ENCODE results near the gene PRKCB. TPM values are rescaled to one million over a fixed set of nuclear protein-coding genes. Genes with fewer than 3 reads are reported as not detected.

The PRKCB gene
- total RNA-seq, 4 donors from 2014 or later, result 7.4 to 21.6 (median 12.9) TPM

- TF ChIP-seq, protein P1, sequence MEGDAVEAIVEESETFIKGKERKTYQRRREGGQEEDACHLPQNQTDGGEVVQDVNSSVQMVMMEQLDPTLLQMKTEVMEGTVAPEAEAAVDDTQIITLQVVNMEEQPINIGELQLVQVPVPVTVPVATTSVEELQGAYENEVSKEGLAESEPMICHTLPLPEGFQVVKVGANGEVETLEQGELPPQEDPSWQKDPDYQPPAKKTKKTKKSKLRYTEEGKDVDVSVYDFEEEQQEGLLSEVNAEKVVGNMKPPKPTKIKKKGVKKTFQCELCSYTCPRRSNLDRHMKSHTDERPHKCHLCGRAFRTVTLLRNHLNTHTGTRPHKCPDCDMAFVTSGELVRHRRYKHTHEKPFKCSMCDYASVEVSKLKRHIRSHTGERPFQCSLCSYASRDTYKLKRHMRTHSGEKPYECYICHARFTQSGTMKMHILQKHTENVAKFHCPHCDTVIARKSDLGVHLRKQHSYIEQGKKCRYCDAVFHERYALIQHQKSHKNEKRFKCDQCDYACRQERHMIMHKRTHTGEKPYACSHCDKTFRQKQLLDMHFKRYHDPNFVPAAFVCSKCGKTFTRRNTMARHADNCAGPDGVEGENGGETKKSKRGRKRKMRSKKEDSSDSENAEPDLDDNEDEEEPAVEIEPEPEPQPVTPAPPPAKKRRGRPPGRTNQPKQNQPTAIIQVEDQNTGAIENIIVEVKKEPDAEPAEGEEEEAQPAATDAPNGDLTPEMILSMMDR (IDR thresholded peaks at IDR 0.05), result no peak
- no peak for TF ChIP-seq POLR2A (IDR thresholded peaks at IDR 0.05)
- 52 to 58% methylated on average over 2 of the region's 2 CpGs for WGBS, 2 donors
- intact Hi-C loops (cut with DNase I; ENCODE audit: low total_unique reads), result no loop called here
- no peak for DNase-seq (ENCODE audit: low spot score in 2 of 2)
- H3K4me3 ChIP-seq (ENCODE audit: low read depth, poor library complexity, severe bottlenecking), result no peak overlapping the region
Observed at GRCh38 chr16:24131294-24131693, 295.5 kb downstream of the PRKCB start.

- TF ChIP-seq POLR2A (IDR thresholded peaks at IDR 0.05), result no peak
- TF ChIP-seq, protein P1 (IDR thresholded peaks at IDR 0.05), result no peak
- no peak overlapping the region for H3K4me3 ChIP-seq (ENCODE audit: low read depth, poor library complexity, severe bottlenecking)
- 94 to 96% methylated on average over 2 of the region's 2 CpGs for WGBS, 2 donors
- intact Hi-C loops (cut with DNase I; ENCODE audit: low total_unique reads), result no loop called here
- DNase-seq (ENCODE audit: low spot score in 2 of 2), result no peak
Observed at GRCh38 chr16:24132048-24132796, 296.4 kb downstream of the PRKCB start.

- intact Hi-C loops (cut with DNase I; ENCODE audit: low total_unique reads), result no loop called here
- H3K4me3 ChIP-seq (ENCODE audit: low read depth, poor library complexity, severe bottlenecking), result no peak overlapping the region
- DNase-seq (ENCODE audit: low spot score in 2 of 2), result no peak
- WGBS, 2 donors, result 63 to 91% methylated on average over 3 of the region's 3 CpGs
- no peak for TF ChIP-seq POLR2A (IDR thresholded peaks at IDR 0.05)
- TF ChIP-seq, protein P1 (IDR thresholded peaks at IDR 0.05), result no peak
Observed at GRCh38 chr16:24132797-24133155, 297.0 kb downstream of the PRKCB start.

DNA sequence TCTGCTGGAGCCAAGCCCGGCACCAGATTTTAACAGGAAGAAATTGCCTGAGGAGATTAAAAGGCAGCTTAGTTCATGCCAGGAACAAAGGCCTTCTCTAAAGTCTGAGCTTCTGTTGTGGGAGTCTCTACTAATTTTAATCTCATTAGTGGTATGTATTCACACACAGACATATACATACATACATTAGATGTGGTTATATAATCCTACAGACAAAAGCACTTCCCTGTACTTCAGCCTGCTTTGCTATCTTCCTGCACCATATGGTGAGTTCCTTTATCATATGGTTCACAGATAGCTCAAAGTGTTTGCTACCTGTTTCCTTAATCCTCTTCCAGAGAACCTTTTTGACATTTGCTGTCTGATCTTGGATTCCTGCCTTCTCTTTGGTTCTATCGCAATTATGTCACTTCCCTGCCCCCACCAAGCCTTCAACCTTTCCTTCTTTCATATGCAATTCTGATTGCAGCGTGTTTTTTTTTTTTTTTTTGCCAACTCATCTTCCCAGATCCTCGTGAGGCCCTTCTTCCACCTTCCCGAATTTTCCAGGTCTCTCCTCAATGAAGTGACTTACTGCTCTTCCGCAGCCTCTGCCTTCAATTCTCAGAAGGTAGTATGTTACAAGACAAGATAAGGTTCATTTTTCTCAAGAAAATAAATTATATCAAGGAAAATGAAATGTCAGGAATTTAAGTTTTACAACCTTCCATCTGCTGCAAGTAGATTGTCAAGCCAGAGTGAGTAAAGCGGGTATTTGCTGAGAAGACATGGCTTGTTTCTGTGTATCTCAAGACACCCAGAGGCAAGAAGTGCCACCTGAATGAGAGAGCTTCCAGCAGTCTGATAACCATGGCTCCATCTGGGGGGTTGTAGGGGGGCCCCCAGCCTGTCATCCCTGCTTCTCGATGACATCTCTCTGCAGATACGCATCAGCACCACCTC lies 300.1 kb downstream of the PRKCB start:
- no peak for DNase-seq (ENCODE audit: low spot score in 2 of 2)
- no peak overlapping the region for H3K4me3 ChIP-seq (ENCODE audit: low read depth, poor library complexity, severe bottlenecking)
- intact Hi-C loops (cut with DNase I; ENCODE audit: low total_unique reads), result no loop called here
- WGBS, 2 donors, result 56 to 61% methylated on average over 9 of the region's 9 CpGs
- TF ChIP-seq POLR2A (IDR thresholded peaks at IDR 0.05), result no peak
- TF ChIP-seq, protein P1 (IDR thresholded peaks at IDR 0.05), result no peak

DNA sequence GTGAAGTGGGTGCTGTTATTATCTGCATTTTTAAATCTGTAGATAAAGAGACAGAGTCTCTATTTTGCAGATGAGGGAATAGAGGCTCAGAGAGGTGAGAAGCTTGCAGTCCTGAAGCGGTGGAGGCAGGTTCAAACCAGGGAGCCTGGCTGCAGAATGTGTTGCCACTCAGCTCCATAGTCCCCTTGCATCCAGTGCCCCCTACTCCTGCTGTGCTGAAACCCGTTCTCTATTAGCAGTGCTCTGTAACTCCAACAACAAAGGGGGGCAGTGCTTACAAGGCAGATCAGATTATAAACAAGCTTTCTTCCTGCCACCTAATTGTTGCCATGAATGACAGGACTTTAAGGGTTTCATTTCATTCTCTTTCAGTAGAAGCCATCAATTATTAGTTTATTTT lies 302.2 kb downstream of the PRKCB start:
- intact Hi-C loops (cut with DNase I; ENCODE audit: low total_unique reads), result no loop called here
- no peak overlapping the region for H3K4me3 ChIP-seq (ENCODE audit: low read depth, poor library complexity, severe bottlenecking)
- DNase-seq (ENCODE audit: low spot score in 2 of 2), result no peak
- 33 to 63% methylated on average over 2 of the region's 2 CpGs for WGBS, 2 donors
- TF ChIP-seq, protein P1 (IDR thresholded peaks at IDR 0.05), result no peak
- no peak for TF ChIP-seq POLR2A (IDR thresholded peaks at IDR 0.05)
